GM18520 (cell line): ENCODE results near the gene SYNRG.
"Not testable (repeated sequence)": the region's sequence is repeated elsewhere in the genome, so short reads cannot be mapped to it uniquely, and the experiment has no call there.

ENCODE experiments used
- ATAC-seq: cut with Tn5 transposase; IDR thresholded peaks from one replicate; pipeline ENCODE4 v1.9.1; 2021; ENCODE audit not compliant: unreplicated experiment

The SYNRG gene

GRCh38 chr17:37546302-37546701 lies 62.9 kb downstream of the SYNRG start:
- ATAC-seq: no peak

- ATAC-seq: no peak
These were observed 63.7 kb downstream of the SYNRG start for GRCh38 chr17:37545486-37545885.

- no peak for ATAC-seq
These were observed 65.6 kb downstream of the SYNRG start for GRCh38 chr17:37543637-37544052.

- ATAC-seq: no peak
These were observed 67.1 kb downstream of the SYNRG start for GRCh38 chr17:37541880-37542660.

- ATAC-seq: no peak
These were observed 70.1 kb downstream of the SYNRG start for GRCh38 chr17:37538981-37539659.

GRCh38 chr17:37535906-37536305 lies 73.3 kb downstream of the SYNRG start:
- ATAC-seq: no peak

- no peak for ATAC-seq
These were observed 76.5 kb downstream of the SYNRG start for GRCh38 chr17:37532756-37533155.

GRCh38 chr17:37530420-37530819 lies 78.8 kb downstream of the SYNRG start:
- no peak for ATAC-seq

GRCh38 chr17:37527249-37527851 lies 81.9 kb downstream of the SYNRG start:
- ATAC-seq: no peak

GRCh38 chr17:37523715-37524219 lies 85.5 kb downstream of the SYNRG start:
- ATAC-seq: no peak

GRCh38 chr17:37521821-37522220 lies 87.4 kb downstream of the SYNRG start:
- ATAC-seq: no peak

GRCh38 chr17:37520174-37520573 lies 89.0 kb downstream of the SYNRG start:
- ATAC-seq: no peak

- no peak for ATAC-seq
These were observed 89.8 kb downstream of the SYNRG start for GRCh38 chr17:37519251-37519985.

GRCh38 chr17:37518826-37519225 lies 90.4 kb downstream of the SYNRG start:
- ATAC-seq: no peak

- no peak for ATAC-seq
These were observed 91.3 kb downstream of the SYNRG start for GRCh38 chr17:37517881-37518280.

GRCh38 chr17:37516127-37516571 lies 93.1 kb downstream of the SYNRG start:
- no peak for ATAC-seq

- ATAC-seq: no peak
These were observed 95.5 kb downstream of the SYNRG start for GRCh38 chr17:37513711-37514110.

- ATAC-seq: no peak
These were observed 96.7 kb downstream of the SYNRG start for GRCh38 chr17:37512442-37513068.

GRCh38 chr17:37511642-37512041 lies 97.6 kb downstream of the SYNRG start:
- ATAC-seq: not testable (repeated sequence)

GRCh38 chr17:37510056-37510455 lies 99.2 kb downstream of the SYNRG start:
- no peak for ATAC-seq

GRCh38 chr17:37507111-37507510 lies 102.1 kb downstream of the SYNRG start:
- ATAC-seq: no peak
